ENCODE measurements around the gene OPN4. TPM values are rescaled to one million over a fixed set of nuclear protein-coding genes. Genes with fewer than 3 reads are reported as not detected.

Gene OPN4
- total and polyA plus RNA-seq, 8 donors: not detected

DNA sequence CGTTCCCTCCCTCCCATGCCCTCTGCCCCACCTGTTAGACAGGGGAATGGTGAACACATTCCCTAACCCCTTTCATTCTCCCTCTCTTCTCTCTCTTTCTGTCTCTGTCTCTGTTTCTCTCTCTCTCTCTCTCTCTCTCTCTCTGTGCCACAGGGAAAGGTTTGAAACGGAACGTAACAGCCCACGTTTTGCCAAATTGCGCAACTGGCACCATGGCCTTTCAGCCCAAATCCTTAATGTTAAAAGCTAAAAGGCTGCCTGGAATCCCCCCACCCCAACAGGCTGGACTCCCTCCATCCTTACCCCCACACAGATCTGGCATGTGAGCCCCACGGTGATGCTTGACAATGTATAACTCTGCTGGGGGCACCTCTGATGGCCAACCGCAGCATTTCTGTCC lies 44.8 kb downstream of the OPN4 start:
- intact Hi-C loops (cut with DNase I; ENCODE audit: low total_unique reads): no loop called here
- no peak for DNase-seq
- 81 to 93% (median 91%) methylated on average over 7 of the region's 7 CpGs for WGBS, 5 donors
- Histone ChIP-seq H3K4me1 (peaks cover 0 to 4% (median under 1%) of the 10 kb centered on the region in 4 donors), H3K4me3 (no peak overlapping the region), H3K27me3 (no peaks in the 10 kb centered on the region), H3K36me3 (no peaks in the 10 kb centered on the region), H3K27ac (peak overlapping the region in 1 of 5 donors; percentile 32), H3K9me3 (no peaks in the 10 kb centered on the region)
- TF ChIP-seq POLR2AphosphoS5 (IDR thresholded peaks at IDR 0.05) (no peak), CTCF (IDR thresholded peaks at IDR 0.05) (no peak), POLR2A (IDR thresholded peaks at IDR 0.05) (no peak), EP300 (IDR thresholded peaks at IDR 0.05) (no peak)

DNA sequence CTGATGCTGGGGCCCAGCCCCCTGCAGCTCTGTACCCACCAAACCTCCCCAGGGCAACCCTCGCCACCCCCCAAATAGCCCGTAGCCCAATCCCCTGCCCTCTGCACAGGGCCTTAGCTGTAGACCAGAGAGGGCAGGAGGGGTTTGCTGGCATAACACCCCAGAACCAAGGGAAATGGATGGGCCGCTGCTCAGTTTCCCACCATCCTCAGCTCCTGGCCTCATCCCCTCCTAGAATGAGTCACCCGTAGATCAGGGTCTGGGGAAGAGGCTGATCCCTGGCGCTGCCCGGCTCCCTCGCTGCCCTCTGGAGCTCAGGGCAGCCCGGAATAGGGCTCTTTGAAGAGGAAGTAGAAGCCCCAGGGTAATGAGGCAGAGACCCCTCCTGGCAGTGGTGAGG lies 45.2 kb downstream of the OPN4 start:
- no peaks in the 10 kb centered on the region for H3K9me3 ChIP-seq
- no peak for TF ChIP-seq POLR2AphosphoS5 (IDR thresholded peaks at IDR 0.05)
- TF ChIP-seq POLR2A (IDR thresholded peaks at IDR 0.05): no peak
- no peak for TF ChIP-seq EP300 (IDR thresholded peaks at IDR 0.05)
- no peak for TF ChIP-seq CTCF (IDR thresholded peaks at IDR 0.05)
- H3K4me3 ChIP-seq: no peak overlapping the region
- intact Hi-C loops (cut with DNase I; ENCODE audit: low total_unique reads): no loop called here
- H3K36me3 ChIP-seq: no peaks in the 10 kb centered on the region
- peaks cover 0 to under 1% (median 0%) of the 10 kb centered on the region in 4 donors for H3K4me1 ChIP-seq
- no peaks in the 10 kb centered on the region for H3K27me3 ChIP-seq
- no peak overlapping the region for H3K27ac ChIP-seq
- WGBS, 5 donors: 80 to 93% (median 90%) methylated on average over 6 to 8 of the region's 8 CpGs
- DNase-seq: no peak

DNA sequence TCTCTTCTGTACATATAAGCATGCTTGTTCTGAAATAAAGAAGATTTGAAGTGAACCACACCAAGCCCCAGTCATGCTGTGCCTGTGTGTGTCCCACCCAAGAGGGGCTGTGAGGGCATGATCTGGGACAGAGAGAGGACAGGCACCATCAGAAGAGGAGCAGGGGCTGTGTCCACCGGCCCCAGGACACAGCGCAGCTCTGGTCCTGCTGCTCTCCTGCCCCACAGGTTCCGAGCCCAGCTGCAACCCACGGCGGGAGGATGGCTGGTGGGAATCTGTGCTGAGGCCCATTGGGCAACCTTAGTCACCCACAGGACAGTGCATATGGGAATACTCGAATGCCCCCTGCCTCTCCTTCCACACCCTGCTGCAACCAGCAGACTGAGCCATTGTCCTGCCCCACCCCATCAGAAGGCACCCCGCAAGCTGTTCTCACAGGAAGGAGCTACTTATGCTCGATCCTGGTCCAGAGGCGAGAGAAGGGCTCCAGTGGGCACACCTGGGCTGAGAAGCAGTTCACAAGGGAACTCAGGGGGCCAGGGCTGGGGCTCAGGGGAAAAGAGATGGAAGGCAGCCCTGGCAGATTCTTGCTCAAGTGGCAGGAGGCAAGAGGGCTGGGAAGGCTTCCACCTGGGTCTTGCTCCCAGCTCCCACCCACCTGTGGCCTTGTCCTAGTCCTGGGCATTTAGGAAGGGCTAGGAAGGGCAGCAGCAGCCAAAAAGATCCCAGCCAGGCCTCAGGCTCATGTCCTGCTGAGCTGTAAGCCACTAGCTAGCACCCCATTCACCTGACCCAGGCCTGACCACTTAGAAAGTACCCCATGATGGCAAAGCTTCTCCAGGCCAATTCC lies 45.9 kb downstream of the OPN4 start:
- no peaks in the 10 kb centered on the region for H3K36me3 ChIP-seq
- H3K4me1 ChIP-seq: no peaks in the 10 kb centered on the region
- DNase-seq: no peak
- TF ChIP-seq POLR2AphosphoS5 (IDR thresholded peaks at IDR 0.05) (no peak), POLR2A (IDR thresholded peaks at IDR 0.05) (no peak), EP300 (IDR thresholded peaks at IDR 0.05) (no peak)
- H3K4me3 ChIP-seq: no peak overlapping the region
- no peak overlapping the region for H3K27ac ChIP-seq
- H3K27me3 ChIP-seq: no peaks in the 10 kb centered on the region
- intact Hi-C loops (cut with DNase I; ENCODE audit: low total_unique reads): loop anchor here (5.0 kb wide), 1 partner anchor 197 kb away; no protein-coding TSS in a partner anchor
- no peaks in the 10 kb centered on the region for H3K9me3 ChIP-seq
- 80 to 92% (median 88%) methylated on average over 2 to 9 of the region's 9 CpGs for WGBS, 5 donors

DNA sequence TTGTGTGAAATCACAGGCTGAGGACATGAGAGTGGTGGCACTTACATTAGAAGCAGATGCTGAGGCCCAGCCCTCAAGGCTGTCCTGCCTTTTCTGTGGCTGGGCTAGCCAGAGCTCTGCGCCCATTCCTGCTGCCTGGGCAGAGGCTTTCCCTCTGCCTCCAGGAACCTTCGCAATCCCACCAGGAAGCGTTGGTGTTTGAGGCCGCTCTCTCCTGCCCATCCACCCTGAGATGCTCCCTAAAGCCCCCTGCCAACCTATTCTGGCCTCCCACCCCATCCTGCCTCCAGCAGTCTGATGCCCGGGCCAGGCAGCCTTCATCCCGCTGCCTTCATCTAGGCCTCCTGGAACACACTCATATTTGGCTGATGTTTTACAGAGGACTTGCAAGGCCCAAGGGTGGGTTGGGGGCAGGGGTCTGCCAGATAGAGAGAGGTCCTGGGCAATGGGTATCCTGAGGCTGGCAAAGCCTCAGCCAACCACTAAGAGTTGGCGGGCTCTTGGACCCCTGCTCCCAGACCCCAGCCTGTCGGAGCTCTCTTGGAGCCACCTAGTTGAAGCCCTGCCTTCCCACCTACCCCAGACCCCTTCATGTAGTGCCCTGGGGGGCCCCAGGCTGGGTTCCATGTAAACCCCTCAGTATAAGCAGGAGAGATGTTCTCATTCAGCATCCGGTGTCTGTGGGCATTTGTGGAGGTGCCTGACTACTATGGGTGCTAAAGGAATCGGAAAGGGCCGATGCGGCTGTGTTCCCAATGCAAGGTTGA lies 46.7 kb downstream of the OPN4 start:
- Histone ChIP-seq H3K27ac (no peak overlapping the region), H3K27me3 (no peaks in the 10 kb centered on the region), H3K4me3 (no peak overlapping the region), H3K4me1 (no peaks in the 10 kb centered on the region), H3K36me3 (no peaks in the 10 kb centered on the region), H3K9me3 (no peaks in the 10 kb centered on the region)
- TF ChIP-seq EP300 (IDR thresholded peaks at IDR 0.05) (no peak), CTCF (IDR thresholded peaks at IDR 0.05) (no peak), POLR2A (IDR thresholded peaks at IDR 0.05) (no peak), POLR2AphosphoS5 (IDR thresholded peaks at IDR 0.05) (no peak)
- WGBS, 5 donors: 95 to 98% (median 96%) methylated on average over 12 of the region's 12 CpGs
- DNase-seq: no peak
- intact Hi-C loops (cut with DNase I; ENCODE audit: low total_unique reads): loop anchor here (5.0 kb wide), 1 partner anchor 196 kb away; no protein-coding TSS in a partner anchor
